ENCODE results near the gene NELFCD.
"Not testable (repeated sequence)": the region's sequence is repeated elsewhere in the genome, so short reads cannot be mapped to it uniquely, and the experiment has no call there.

Gene NELFCD

GRCh38 chr20:58973179-58973578 lies 7.9 kb upstream of the NELFCD start:
- no peak for DNase-seq (ENCODE audit: low read depth in 2 of 3, low spot score in 1 of 3)

DNA sequence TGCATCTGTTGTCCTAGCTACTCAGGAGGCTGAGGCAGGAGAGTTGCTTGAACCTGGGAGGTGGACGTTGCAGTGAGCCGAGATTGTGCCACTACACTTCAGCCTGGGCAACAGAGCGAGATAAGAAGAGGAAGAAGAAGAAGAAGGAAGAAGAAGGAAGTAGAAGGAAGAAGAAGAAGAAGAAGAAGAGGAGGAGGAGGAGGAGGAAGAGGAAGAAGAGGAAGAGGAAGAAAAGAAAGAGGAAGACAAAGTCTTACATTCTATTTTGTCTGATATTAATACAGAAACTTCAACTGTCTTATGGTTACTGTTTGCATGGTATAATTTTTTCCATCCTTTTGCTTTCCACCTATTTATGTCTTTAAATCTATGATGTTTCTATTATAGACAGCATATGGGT lies 7.2 kb upstream of the NELFCD start:
- no peak for DNase-seq (ENCODE audit: low read depth in 2 of 3, low spot score in 1 of 3)

DNA sequence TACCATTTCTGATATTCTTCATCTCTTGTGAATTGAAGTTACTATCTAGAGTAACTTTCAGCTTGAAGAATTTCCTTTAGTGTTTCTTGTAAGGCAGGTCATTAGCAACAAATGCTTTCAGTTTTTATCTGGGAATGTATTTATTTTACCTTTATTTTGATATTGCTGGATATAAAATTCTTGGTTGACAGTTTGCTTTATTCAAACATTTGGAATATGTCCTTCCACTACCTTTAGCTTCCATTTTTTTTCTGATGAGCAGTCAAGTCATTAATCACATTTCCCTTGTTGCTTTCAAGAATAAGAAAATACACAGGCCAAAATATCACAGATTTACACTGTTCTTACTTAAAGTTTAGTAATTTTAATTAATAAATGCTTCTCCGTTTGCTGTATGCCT lies 5.7 kb upstream of the NELFCD start:
- no peak for DNase-seq (ENCODE audit: low read depth in 2 of 3, low spot score in 1 of 3)

DNA sequence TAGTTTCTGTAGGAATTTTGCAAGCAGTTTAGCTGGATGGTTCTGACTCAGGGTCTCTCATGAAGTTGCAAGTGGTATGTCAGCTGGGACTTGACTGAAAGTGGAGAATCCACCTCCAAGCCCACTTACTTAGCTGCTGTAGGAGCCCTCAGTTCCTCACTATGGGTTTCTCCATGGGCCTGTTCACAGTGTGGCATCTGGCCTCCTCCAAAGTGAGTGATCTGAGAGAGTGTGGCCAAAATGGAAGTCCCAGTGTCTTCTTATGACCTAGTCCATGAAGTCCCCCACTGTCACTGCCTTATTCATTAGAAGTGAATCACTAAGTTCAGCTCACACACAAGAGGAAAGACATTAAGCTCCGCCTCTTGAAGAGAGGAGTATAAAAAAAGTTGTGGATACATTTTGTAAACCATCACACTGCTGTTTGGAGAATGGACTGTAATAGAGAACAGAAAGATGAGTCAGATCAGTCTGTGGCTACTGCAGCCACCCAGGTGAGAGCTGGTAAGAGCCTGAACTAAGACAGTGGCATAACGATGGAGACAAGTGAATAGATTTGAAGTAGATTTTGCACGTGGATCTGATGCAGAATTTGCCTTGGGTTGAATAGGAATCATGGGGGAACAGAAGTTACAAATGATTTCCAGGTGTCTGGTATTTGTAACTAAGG lies 4.9 kb upstream of the NELFCD start:
- no peak for DNase-seq (ENCODE audit: low read depth in 2 of 3, low spot score in 1 of 3)

DNA sequence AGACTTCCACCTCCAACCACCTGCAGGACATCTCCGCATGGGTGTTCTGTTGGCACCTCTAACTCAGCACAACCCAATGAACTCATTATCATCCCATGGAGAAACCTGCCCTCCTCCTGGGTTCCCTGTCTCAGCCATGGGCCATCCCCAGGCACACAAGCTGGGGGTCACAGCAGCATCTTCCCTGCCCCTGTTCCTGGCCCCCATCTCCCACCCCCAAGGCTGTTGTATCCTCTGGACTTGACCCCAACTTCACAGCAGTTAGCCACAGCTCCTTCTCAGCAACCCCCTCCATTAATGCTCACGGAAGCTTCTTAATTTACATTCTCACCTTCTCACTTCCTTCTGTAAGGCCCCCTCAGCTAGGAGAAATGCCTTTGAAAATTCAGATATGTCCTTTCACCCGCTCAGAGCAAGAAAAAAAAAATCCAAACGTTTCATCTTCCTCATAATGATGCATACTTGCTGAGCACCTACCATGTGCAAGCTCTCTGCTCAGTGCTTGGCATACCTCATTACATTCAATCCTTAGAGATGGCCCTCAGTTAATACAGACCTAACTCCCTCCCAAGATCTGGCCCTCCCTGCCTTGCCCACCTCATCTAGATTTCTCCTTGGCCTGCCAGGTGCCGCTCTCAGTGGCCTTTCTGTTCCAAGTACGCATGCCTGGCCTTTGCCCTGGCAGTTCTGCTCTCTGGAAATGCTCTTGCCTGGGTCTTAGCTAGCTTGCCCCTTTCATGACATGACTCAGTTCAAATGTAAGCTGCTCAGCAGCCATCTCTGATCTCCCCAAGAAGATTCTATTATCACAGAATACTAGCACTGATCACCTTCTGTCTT lies 2.5 kb upstream of the NELFCD start:
- DNase-seq (ENCODE audit: low read depth in 2 of 3, low spot score in 1 of 3): no peak

DNA sequence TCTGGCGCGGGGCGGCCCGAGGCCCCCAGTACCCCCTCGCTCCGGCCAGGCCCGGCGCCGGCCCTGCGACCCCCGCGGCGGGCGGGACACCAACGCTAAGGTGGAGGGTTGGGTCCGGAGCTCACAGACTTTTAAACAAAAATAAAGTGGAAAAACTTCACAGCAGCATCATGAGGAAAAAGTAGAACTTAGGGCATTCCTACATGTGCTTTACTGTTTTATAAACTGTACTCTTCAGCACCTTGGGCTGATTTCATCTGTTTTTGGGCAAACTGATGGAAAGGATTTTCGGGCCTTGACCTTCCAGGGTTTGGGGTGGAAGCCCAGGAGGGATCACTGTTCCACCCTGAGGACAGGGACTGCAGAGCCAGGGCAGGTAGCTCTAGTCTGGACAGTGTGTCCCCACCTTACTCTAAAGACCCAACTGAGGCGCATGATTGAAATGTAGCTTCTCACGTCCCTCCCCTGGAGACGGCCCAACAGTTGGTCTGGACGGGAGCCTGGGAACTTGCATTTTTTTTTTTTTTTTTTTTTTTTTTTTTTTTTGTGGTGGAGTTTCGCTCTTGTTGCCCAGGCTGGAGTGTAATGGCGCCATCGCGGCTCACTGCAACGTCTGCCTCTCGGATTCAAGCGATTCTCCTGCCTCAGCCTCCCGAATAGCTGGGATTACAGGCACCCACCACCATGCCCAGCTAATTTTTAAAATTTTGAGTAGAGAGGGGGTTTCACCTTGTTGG lies 740 bp downstream of the NELFCD start:
- no peak for DNase-seq (ENCODE audit: low read depth in 2 of 3, low spot score in 1 of 3)

DNA sequence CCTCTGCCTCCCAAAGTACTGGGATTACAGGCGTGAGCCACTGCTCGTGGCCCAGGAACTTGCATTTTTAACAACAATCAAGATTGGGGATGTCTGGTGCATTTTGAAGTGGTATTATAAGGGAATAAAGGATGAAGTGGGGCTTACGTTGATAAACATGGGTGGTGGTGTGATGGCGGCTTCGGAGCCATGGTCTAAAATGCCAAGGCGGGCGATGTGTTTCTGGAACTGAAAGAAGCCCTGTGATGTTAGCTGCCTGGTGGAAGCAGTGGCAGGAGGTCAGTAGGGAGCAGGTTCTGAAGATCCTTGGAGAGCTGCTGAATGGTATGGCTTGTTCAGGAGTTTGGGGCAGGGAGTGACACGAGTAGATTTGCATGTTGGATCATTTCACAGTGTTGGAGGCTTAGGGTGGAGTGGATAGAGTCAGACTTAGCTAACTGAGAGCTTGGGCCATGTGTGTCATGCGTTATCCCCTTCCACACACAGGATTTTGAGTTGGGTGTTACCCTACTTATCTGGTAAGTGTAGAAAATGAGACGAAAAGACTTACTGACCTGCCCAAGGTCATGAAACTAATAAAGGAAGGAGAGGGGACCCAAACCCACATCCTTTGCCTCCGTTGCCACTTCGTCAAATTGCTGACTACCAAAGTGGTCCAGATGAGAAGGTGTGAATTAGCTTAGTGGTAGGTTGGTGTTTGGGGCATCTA lies 1.5 kb downstream of the NELFCD start:
- no peak for DNase-seq (ENCODE audit: low read depth in 2 of 3, low spot score in 1 of 3)

DNA sequence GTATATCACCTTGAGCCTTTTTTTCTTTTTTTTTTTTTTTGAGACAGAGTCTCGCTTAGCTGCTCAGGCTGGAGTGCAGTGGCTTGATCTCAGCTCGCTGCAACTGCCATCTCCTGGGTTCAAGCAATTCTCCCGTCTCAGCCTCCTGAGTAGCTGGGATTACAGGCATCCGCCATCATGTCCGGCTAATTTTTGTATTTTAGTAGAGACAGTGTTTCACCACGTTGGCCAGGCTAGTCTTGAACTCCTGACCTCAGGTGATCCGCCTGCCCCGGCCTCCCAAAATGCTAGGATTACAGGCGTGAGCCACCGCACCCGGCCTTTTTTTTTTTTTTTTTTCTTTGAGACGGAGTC lies 2.0 kb downstream of the NELFCD start:
- DNase-seq (ENCODE audit: low read depth in 2 of 3, low spot score in 1 of 3): not testable (repeated sequence)

GRCh38 chr20:58984691-58985090 lies 3.6 kb downstream of the NELFCD start:
- DNase-seq (ENCODE audit: low read depth in 2 of 3, low spot score in 1 of 3): no peak

DNA sequence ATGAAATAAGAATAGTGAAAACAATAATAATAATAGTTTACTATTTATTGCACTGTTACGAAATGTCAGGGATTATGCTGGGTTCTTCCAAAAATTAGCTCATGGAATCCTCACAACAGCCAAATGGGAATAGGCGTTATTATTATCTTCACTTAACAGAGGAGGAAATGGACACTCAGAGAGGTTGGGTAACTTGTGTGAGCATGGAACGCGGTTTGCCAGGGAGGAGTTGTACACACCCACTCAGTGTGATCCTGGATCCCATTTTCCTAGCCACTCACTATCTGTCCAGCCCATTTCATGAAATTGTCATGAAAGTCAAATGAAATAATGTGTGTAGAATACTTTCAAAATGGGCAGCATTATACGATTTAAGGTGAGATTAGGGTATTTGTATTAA lies 4.6 kb downstream of the NELFCD start:
- DNase-seq (ENCODE audit: low read depth in 2 of 3, low spot score in 1 of 3): no peak

DNA sequence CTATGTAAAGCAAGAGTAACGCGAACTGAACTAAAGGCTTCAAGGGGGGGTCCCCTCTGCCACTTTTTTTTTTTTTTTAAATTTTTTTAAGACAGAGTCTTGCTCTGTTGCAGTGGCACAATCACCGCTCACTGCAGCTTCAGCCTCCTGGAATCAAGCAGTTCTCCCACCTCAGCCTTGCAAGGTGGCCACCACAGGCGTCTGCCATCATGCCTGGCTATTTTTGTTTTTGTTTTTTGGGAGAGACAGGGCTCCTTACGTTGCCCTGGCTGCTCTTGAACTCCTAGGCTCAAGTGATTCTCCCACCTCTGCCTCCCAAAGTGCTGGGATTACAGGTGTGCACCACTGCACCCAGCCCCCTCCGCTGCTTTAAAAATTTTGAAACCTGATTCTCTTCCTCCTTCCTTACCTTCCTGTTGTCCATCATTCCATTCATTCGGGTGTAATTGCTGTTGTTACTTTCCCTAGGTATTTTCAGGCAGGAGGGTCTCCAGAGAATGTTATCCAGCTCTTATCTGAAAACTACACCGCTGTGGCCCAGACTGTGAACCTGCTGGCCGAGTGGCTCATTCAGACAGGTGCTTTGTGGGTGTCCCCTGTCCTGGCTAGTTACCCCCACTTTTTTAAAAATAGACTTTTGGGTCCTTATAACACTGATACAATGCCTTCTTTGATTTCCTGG lies 5.4 kb downstream of the NELFCD start:
- no peak for DNase-seq (ENCODE audit: low read depth in 2 of 3, low spot score in 1 of 3)

GRCh38 chr20:58986968-58987517 lies 6.0 kb downstream of the NELFCD start:
- no peak for DNase-seq (ENCODE audit: low read depth in 2 of 3, low spot score in 1 of 3)

GRCh38 chr20:58987790-58988564 lies 6.9 kb downstream of the NELFCD start:
- no peak for DNase-seq (ENCODE audit: low read depth in 2 of 3, low spot score in 1 of 3)

GRCh38 chr20:58988565-58988882 lies 7.5 kb downstream of the NELFCD start:
- no peak for DNase-seq (ENCODE audit: low read depth in 2 of 3, low spot score in 1 of 3)

GRCh38 chr20:58989196-58989595 lies 8.1 kb downstream of the NELFCD start:
- no peak for DNase-seq (ENCODE audit: low read depth in 2 of 3, low spot score in 1 of 3)

DNA sequence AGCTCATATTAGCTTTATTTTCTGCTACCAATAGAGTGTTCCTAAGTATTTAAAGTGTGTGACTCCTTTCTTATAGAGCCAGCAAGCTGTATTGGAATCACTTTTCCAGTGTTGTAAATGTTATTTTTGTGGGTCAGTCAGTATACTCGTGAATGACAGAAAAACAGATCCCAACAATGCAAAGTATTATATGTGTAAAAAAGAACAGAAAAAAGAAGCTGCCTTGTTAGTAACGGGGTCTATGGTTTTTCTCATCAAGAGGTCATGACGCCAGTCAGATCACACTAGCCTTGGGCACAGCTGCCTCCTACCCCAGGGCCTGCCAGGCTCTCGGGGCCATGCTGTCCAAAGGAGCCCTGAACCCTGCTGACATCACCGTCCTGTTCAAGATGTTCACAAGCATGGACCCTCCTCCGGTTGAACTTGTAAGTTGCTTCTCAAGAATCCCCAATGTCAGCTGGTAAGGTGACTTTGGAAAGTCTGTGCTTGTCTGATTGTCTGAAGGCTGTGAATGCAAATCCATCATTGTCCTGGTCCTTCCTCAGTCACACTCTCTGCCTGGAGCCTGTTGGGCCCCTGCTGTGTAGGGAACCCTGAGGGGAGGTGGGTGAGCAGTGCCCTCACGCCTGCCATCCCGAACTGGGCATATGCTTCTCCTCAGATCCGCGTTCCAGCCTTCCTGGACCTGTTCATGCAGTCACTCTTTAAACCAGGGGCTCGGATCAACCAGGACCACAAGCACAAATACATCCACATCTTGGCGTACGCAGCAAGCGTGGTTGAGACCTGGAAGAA lies 9.8 kb downstream of the NELFCD start:
- DNase-seq (ENCODE audit: low read depth in 2 of 3, low spot score in 1 of 3): no peak

- no peak for DNase-seq (ENCODE audit: low read depth in 2 of 3, low spot score in 1 of 3)
Measured at GRCh38 chr20:58991715-58992114, 10.7 kb downstream of the NELFCD start.

DNA sequence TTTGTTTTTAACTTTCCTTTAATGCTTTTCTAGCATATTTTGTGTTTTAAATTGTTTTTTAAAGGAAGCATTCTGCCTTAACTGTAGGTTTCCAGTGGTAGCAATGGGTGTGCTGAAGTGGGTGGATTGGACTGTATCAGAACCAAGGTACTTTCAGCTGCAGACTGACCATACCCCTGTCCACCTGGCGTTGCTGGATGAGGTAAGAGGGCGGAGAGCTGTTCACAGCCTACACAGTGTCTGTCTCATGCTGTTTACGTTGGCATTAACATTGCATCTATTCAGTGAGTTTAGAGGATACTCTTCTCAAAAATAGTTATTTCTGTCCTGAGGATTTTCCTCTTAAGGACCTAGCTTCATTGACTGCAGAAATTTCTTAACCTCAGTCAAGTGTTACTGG lies 11.9 kb downstream of the NELFCD start:
- no peak for DNase-seq (ENCODE audit: low read depth in 2 of 3, low spot score in 1 of 3)
